Naive B cell (primary cell): Measurements from ENCODE around the gene GM2A. TPM values are rescaled to one million over a fixed set of nuclear protein-coding genes. Genes with fewer than 3 reads are reported as not detected.
A peak's percentile ranks its signal among the peaks of the same experiment; 100 is the strongest.

Experiments
- ATAC-seq, 2 donors: fragments of 150-1000 bp; cut with Tn5 transposase; 2 replicates each; pipeline ENCODE4 v1.10.0; 2021; ENCODE audit warnings: low read depth in 2 of 2, mild to moderate bottlenecking in 2 of 2, moderate library complexity in 2 of 2
- DNase-seq: peaks from one replicate; pipeline ENCODE4 v3.0.0; 2022
- H3K27ac Mint-ChIP-seq, 6 donors: one replicate each; pipeline ENCODE4 v1.8.0; 2020 to 2022; ENCODE audit warnings: mild to moderate bottlenecking in 6 of 6, mixed read lengths in 6 of 6, moderate library complexity in 5 of 6, inconsistent platforms in 2 of 6
- H3K27me3 Mint-ChIP-seq, 3 donors: one replicate each; pipeline ENCODE4 v1.8.0; 2021 to 2022; ENCODE audit warnings: mixed read lengths in 3 of 3, mild to moderate bottlenecking in 1 of 3
- H3K36me3 Mint-ChIP-seq, 2 donors: one replicate each; pipeline ENCODE4 v1.8.0; 2020 to 2022; ENCODE audit warnings: mixed read lengths in 2 of 2, inconsistent platforms in 1 of 2, mild to moderate bottlenecking in 1 of 2
- H3K4me1 Mint-ChIP-seq, 3 donors: one replicate each; pipeline ENCODE4 v1.8.0; 2020 to 2022; ENCODE audit warnings: mixed read lengths in 3 of 3, inconsistent platforms in 1 of 3, mild to moderate bottlenecking in 1 of 3, moderate library complexity in 1 of 3
- H3K4me3 Mint-ChIP-seq, 8 donors: one replicate each; pipeline ENCODE4 v1.8.0; 2020 to 2022; ENCODE audit warnings: mild to moderate bottlenecking in 8 of 8, mixed read lengths in 8 of 8, moderate library complexity in 8 of 8, inconsistent platforms in 2 of 8
- H3K9me3 Mint-ChIP-seq, 7 donors: one replicate each; pipeline ENCODE4 v1.8.0; 2020 to 2022; ENCODE audit warnings: mixed read lengths in 7 of 7, mild to moderate bottlenecking in 5 of 7, inconsistent platforms in 2 of 7, moderate library complexity in 1 of 7
- polyA plus RNA-seq, 6 donors: library from polyadenylated mRNA; unstranded; fragments of 300-500 nt; fragmentation: Illumina TruSeq; gene quantifications; one replicate each; pipeline ENCODE4 v1.2.3, GENCODE V29; 2021; ENCODE audit warnings: low read depth in 6 of 6

The GM2A gene
- polyA plus RNA-seq, 6 donors from 2014 or later = 37.6 to 74.5 (median 53.4) TPM

GRCh38 chr5:151221574-151221973 is 31.4 kb upstream of the GM2A start:
- H3K36me3 Mint-ChIP-seq = peaks cover 28 to 30% of the 10 kb centered on the region in 2 donors
- ATAC-seq (no peak), DNase-seq (no peak)
- no peaks in the 10 kb centered on the region for H3K9me3 Mint-ChIP-seq
- peaks cover 69 to 86% (median 85%) of the 10 kb centered on the region in 3 donors for H3K4me1 Mint-ChIP-seq
- H3K27me3 Mint-ChIP-seq = no peaks in the 10 kb centered on the region
- H3K27ac Mint-ChIP-seq = peak overlapping the region; percentile 96 to 99 (median 98)
- H3K4me3 Mint-ChIP-seq = peak overlapping the region; percentile 78 to 96 (median 90)

- ATAC-seq (no peak), DNase-seq (no peak)
- Mint-ChIP-seq H3K4me3 (peak overlapping the region; percentile 78 to 96 (median 90)), H3K27me3 (no peaks in the 10 kb centered on the region), H3K36me3 (peaks cover 26 to 28% of the 10 kb centered on the region in 2 donors), H3K4me1 (peaks cover 65 to 81% (median 80%) of the 10 kb centered on the region in 3 donors), H3K27ac (peak overlapping the region; percentile 96 to 99 (median 98)), H3K9me3 (no peaks in the 10 kb centered on the region)
Observed at GRCh38 chr5:151222054-151222789, 30.8 kb upstream of the GM2A start.

- H3K4me3 Mint-ChIP-seq = peak overlapping the region; percentile 78 to 96 (median 90)
- peaks cover 64 to 81% (median 80%) of the 10 kb centered on the region in 3 donors for H3K4me1 Mint-ChIP-seq
- H3K36me3 Mint-ChIP-seq = peaks cover 19 to 22% of the 10 kb centered on the region in 2 donors
- no peaks in the 10 kb centered on the region for H3K27me3 Mint-ChIP-seq
- no peak for DNase-seq
- peak overlapping the region; percentile 96 to 99 (median 98) for H3K27ac Mint-ChIP-seq
- H3K9me3 Mint-ChIP-seq = no peaks in the 10 kb centered on the region
- ATAC-seq = peak; percentile 29
Observed at GRCh38 chr5:151222790-151223446, 30.1 kb upstream of the GM2A start.

- peak within 1 kb of the TSS; percentile 96 to 99 (median 98) for H3K27ac Mint-ChIP-seq
- H3K4me1 Mint-ChIP-seq = peaks cover 56 to 81% (median 78%) of the 10 kb centered on the region in 3 donors
- DNase-seq (peak; percentile 61), ATAC-seq (peak; percentile 62 to 67)
- no peaks in the 10 kb centered on the region for H3K9me3 Mint-ChIP-seq
- H3K4me3 Mint-ChIP-seq = peak within 1 kb of the TSS; percentile 78 to 96 (median 90)
- peaks cover 11 to 16% of the 10 kb centered on the region in 2 donors for H3K36me3 Mint-ChIP-seq
- H3K27me3 Mint-ChIP-seq = no peaks in the 10 kb centered on the region
Observed at GRCh38 chr5:151223447-151224264, 29.3 kb upstream of the GM2A start, which contains the start of gene CCDC69. Gene CCDC69 (minus strand): TSS chr5:151224092. CDS start chr5:151223970, 122 bp downstream.

- Mint-ChIP-seq H3K27me3 (no peaks in the 10 kb centered on the region), H3K4me1 (peaks cover 53 to 76% (median 71%) of the 10 kb centered on the region in 3 donors), H3K9me3 (no peaks in the 10 kb centered on the region), H3K27ac (peak overlapping the region; percentile 96 to 99 (median 98)), H3K36me3 (peaks cover 11 to 16% of the 10 kb centered on the region in 2 donors), H3K4me3 (peak overlapping the region; percentile 78 to 96 (median 90))
- ATAC-seq (peak; percentile 87 to 88), DNase-seq (peak; percentile 75)
Observed at GRCh38 chr5:151224372-151224771, 28.6 kb upstream of the GM2A start.

GRCh38 chr5:151225071-151225470 is 27.9 kb upstream of the GM2A start:
- Mint-ChIP-seq H3K4me3 (peak overlapping the region in 7 of 8 donors; percentile 18 to 96 (median 85)), H3K27ac (peak overlapping the region; percentile 52 to 99 (median 98)), H3K9me3 (no peaks in the 10 kb centered on the region), H3K4me1 (peaks cover 48 to 71% (median 67%) of the 10 kb centered on the region in 3 donors), H3K27me3 (no peaks in the 10 kb centered on the region), H3K36me3 (peaks cover 7 to 16% of the 10 kb centered on the region in 2 donors)
- no peak for ATAC-seq
- no peak for DNase-seq

GRCh38 chr5:151225475-151225874 is 27.5 kb upstream of the GM2A start:
- Mint-ChIP-seq H3K4me1 (peaks cover 44 to 71% (median 65%) of the 10 kb centered on the region in 3 donors), H3K27me3 (no peaks in the 10 kb centered on the region), H3K27ac (peak overlapping the region in 4 of 6 donors; percentile 52 to 99 (median 97)), H3K4me3 (peak overlapping the region in 4 of 8 donors; percentile 18 to 87 (median 59)), H3K36me3 (peaks cover 5 to 12% of the 10 kb centered on the region in 2 donors), H3K9me3 (no peaks in the 10 kb centered on the region)
- DNase-seq = no peak
- ATAC-seq = no peak

GRCh38 chr5:151227918-151228447 is 25.0 kb upstream of the GM2A start:
- Mint-ChIP-seq H3K9me3 (no peaks in the 10 kb centered on the region), H3K36me3 (peaks cover 0 to 5% of the 10 kb centered on the region in 2 donors), H3K4me1 (peaks cover 34 to 71% (median 55%) of the 10 kb centered on the region in 3 donors), H3K27ac (peak overlapping the region in 3 of 6 donors; percentile 59 to 82 (median 64)), H3K4me3 (peak overlapping the region in 2 of 8 donors; percentile 30 to 67), H3K27me3 (no peaks in the 10 kb centered on the region)
- ATAC-seq = no peak
- DNase-seq = no peak

GRCh38 chr5:151228986-151229385 is 24.0 kb upstream of the GM2A start:
- peak overlapping the region in 1 of 6 donors; percentile 5 for H3K27ac Mint-ChIP-seq
- H3K4me1 Mint-ChIP-seq = peaks cover 44 to 78% (median 58%) of the 10 kb centered on the region in 3 donors
- DNase-seq = no peak
- ATAC-seq = no peak
- H3K36me3 Mint-ChIP-seq = peaks cover 0 to 5% of the 10 kb centered on the region in 2 donors
- H3K9me3 Mint-ChIP-seq = no peaks in the 10 kb centered on the region
- H3K4me3 Mint-ChIP-seq = no peak overlapping the region
- H3K27me3 Mint-ChIP-seq = no peaks in the 10 kb centered on the region

- Mint-ChIP-seq H3K27me3 (no peaks in the 10 kb centered on the region), H3K9me3 (no peaks in the 10 kb centered on the region), H3K27ac (peak overlapping the region in 1 of 6 donors; percentile 33), H3K4me1 (peaks cover 46 to 80% (median 59%) of the 10 kb centered on the region in 3 donors), H3K36me3 (no peaks in the 10 kb centered on the region), H3K4me3 (peak overlapping the region in 1 of 8 donors; percentile 29)
- DNase-seq (no peak), ATAC-seq (no peak)
Observed at GRCh38 chr5:151230048-151230680, 22.8 kb upstream of the GM2A start.

- ATAC-seq = no peak
- H3K4me1 Mint-ChIP-seq = peaks cover 50 to 84% (median 65%) of the 10 kb centered on the region in 3 donors
- H3K27ac Mint-ChIP-seq = peak overlapping the region in 1 of 6 donors; percentile 15
- peak overlapping the region in 1 of 8 donors; percentile 35 for H3K4me3 Mint-ChIP-seq
- DNase-seq = no peak
- H3K27me3 Mint-ChIP-seq = no peaks in the 10 kb centered on the region
- H3K9me3 Mint-ChIP-seq = peaks cover 0 to 3% (median 0%) of the 10 kb centered on the region in 7 donors
- H3K36me3 Mint-ChIP-seq = no peaks in the 10 kb centered on the region
Observed at GRCh38 chr5:151231359-151231758, 21.6 kb upstream of the GM2A start.

- Mint-ChIP-seq H3K4me1 (peaks cover 59 to 90% (median 75%) of the 10 kb centered on the region in 3 donors), H3K4me3 (peak overlapping the region in 7 of 8 donors; percentile 71 to 89 (median 87)), H3K9me3 (peaks cover 0 to 3% (median 0%) of the 10 kb centered on the region in 7 donors), H3K27me3 (no peaks in the 10 kb centered on the region), H3K27ac (peak overlapping the region; percentile 90 to 98 (median 96)), H3K36me3 (no peaks in the 10 kb centered on the region)
- ATAC-seq (peak; percentile 60 to 61), DNase-seq (peak; percentile 45)
Observed at GRCh38 chr5:151233616-151234085, 19.3 kb upstream of the GM2A start.
